ENCODE results near the gene IMPDH1.
"Not testable (repeated sequence)": the region's sequence is repeated elsewhere in the genome, so short reads cannot be mapped to it uniquely, and the experiment has no call there.

The IMPDH1 gene

GRCh38 chr7:128409596-128410450 is at the start of gene IMPDH1:
IMPDH1 (minus strand) TSS chr7:128409982; CDS start chr7:128409901, 81 bp downstream.
- peak; percentile 60 for DNase-seq (ENCODE audit: low read depth)

- DNase-seq (ENCODE audit: low read depth): peak; percentile 47
Observed at GRCh38 chr7:128459394-128459878, 49.7 kb upstream of the IMPDH1 start.

- no peak for DNase-seq (ENCODE audit: low read depth)
Observed at GRCh38 chr7:128458956-128459355, 49.2 kb upstream of the IMPDH1 start.

- DNase-seq (ENCODE audit: low read depth): not testable (repeated sequence)
Observed at GRCh38 chr7:128457385-128457784, 47.6 kb upstream of the IMPDH1 start.

- no peak for DNase-seq (ENCODE audit: low read depth)
Observed at GRCh38 chr7:128456255-128456725, 46.5 kb upstream of the IMPDH1 start.

GRCh38 chr7:128455543-128456254 is 45.9 kb upstream of the IMPDH1 start, which contains the start of gene HILPDA:
HILPDA (plus strand) TSS chr7:128455878; CDS start chr7:128457269, 1,391 bp downstream.
- DNase-seq (ENCODE audit: low read depth): peak; percentile 95

GRCh38 chr7:128454808-128455542 is 45.2 kb upstream of the IMPDH1 start:
- DNase-seq (ENCODE audit: low read depth): no peak

- DNase-seq (ENCODE audit: low read depth): peak; percentile 73
Observed at GRCh38 chr7:128453836-128454804, 44.3 kb upstream of the IMPDH1 start.

- no peak for DNase-seq (ENCODE audit: low read depth)
Observed at GRCh38 chr7:128452552-128452951, 42.8 kb upstream of the IMPDH1 start.

GRCh38 chr7:128450913-128451312 is 41.1 kb upstream of the IMPDH1 start:
- DNase-seq (ENCODE audit: low read depth): no peak

- no peak for DNase-seq (ENCODE audit: low read depth)
Observed at GRCh38 chr7:128450409-128450808, 40.6 kb upstream of the IMPDH1 start.

- DNase-seq (ENCODE audit: low read depth): no peak
Observed at GRCh38 chr7:128448751-128449302, 39.0 kb upstream of the IMPDH1 start.

- no peak for DNase-seq (ENCODE audit: low read depth)
Observed at GRCh38 chr7:128447941-128448564, 38.3 kb upstream of the IMPDH1 start.

- no peak for DNase-seq (ENCODE audit: low read depth)
Observed at GRCh38 chr7:128446306-128446705, 36.5 kb upstream of the IMPDH1 start.

GRCh38 chr7:128443831-128444600 is 34.2 kb upstream of the IMPDH1 start:
- DNase-seq (ENCODE audit: low read depth): no peak

- DNase-seq (ENCODE audit: low read depth): no peak
Observed at GRCh38 chr7:128442356-128442755, 32.6 kb upstream of the IMPDH1 start.

- DNase-seq (ENCODE audit: low read depth): no peak
Observed at GRCh38 chr7:128437426-128438332, 27.9 kb upstream of the IMPDH1 start.

GRCh38 chr7:128435327-128435686 is 25.5 kb upstream of the IMPDH1 start:
- no peak for DNase-seq (ENCODE audit: low read depth)
